Measurements from ENCODE around the gene TLX3. TPM values are rescaled to one million over a fixed set of nuclear protein-coding genes. Genes with fewer than 3 reads are reported as not detected.

Gene TLX3
- total RNA-seq, 1 experiment from 2014 or later = not detected

DNA sequence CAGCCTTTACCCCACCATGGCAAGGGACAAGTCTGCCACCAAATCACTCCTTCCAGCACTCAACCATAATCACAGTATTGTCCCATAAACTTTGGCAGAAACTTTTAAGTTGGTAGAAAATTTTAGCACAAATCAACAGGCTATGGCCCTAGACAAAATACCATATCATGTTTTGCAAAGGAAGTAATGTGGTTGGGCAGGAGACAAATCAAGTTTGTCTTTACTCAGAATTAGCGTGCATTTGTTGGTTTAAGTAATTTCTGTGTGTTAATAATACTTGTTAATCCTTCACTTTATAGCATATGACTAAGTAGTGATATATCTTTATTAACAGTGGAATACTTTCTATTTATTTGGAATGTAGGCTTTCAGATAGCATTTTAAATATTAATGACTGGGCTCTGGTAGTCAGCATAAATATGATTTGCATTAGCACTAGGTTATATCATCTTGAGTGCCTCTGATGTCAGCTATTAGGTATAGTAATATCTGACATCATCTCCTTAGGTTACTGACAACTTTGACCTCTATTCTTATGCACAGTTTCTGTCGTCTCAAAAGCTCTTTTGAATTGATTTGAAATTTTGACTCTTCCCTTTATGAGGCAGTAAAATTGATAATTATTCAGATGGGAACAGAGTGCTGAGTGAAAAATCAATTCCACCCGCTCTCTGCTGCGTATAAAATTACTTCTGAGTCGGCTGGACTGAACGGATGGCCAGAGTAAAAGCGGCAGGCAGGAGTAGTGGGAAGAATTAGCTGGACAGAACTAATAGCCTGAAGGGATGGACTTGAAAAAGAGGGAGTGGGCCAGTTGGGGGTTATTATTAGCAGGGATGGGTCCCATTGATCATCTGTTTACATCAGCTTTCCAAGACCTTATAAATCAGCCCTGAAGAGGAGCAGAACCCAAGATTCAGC, 40.1 kb upstream of the TLX3 start:
- H3K4me3 ChIP-seq (ENCODE audit: low read depth in 2 of 2, low read length in 2 of 2) = no peak overlapping the region
- intact Hi-C loops (cut with micrococcal nuclease; ENCODE audit: unreplicated experiment) = no loop called here
- H3K36me3 ChIP-seq (ENCODE audit: control insufficient read depth, insufficient read depth, low read length) = no peaks in the 10 kb centered on the region
- TF ChIP-seq REST (IDR thresholded peaks at IDR 0.05; ENCODE audit: insufficient read depth in 1 of 2, low read depth in 2 of 2, low read length in 1 of 2) = no peak
- no peak for TF ChIP-seq CTCF (IDR thresholded peaks at IDR 0.05)
- no peak for TF ChIP-seq SIN3A (IDR thresholded peaks at IDR 0.05; ENCODE audit: borderline replicate concordance, insufficient read depth, low read depth, low read length)
- no peaks in the 10 kb centered on the region for H3K4me1 ChIP-seq (ENCODE audit: control insufficient read depth, insufficient read depth, low read length)
- H3K27ac ChIP-seq (ENCODE audit: low read length) = no peak overlapping the region
- DNase-seq (ENCODE audit: low read depth, low spot score) (no peak), ATAC-seq (no peak)
- H3K27me3 ChIP-seq (ENCODE audit: control insufficient read depth, insufficient read depth, low read length) = peaks cover 6% of the 10 kb centered on the region
- BruUV-seq (replicated peaks) = no TSS peak
- CTCF ChIA-PET = no interaction called here
- POLR2A ChIA-PET = no interaction called here
- in situ Hi-C loops (cut with HindIII; ENCODE audit: low pct_unique_long_range_greater_than_20kb, low sequenced_read_pairs) = no loop called here
- H3K9me3 ChIP-seq (ENCODE audit: control insufficient read depth, insufficient read depth, low read depth, low read length) = no peaks in the 10 kb centered on the region

DNA sequence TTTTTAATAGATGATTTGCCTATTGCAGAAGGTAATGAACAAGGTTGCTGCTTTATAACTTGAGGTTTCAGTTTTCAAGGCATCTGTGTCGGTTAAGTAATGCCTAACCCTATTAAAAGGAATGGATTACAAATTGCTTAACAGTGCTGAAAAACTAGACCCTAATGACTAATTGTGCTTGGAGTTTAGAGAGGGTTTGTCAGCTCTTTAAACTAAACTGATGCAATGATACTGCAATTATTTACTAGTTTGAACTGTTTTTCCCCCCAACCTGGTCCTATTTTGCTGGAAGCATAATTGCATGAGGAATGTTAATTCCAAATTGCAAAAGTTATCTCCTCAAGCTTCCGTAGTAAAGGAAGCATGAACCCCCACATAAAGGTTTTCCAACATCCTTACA, 39.3 kb upstream of the TLX3 start:
- DNase-seq (ENCODE audit: low read depth, low spot score) = no peak
- no peaks in the 10 kb centered on the region; the same call in 1 of the 2 replicates for H3K36me3 ChIP-seq (ENCODE audit: control insufficient read depth, insufficient read depth, low read length)
- no peak overlapping the region for H3K27ac ChIP-seq (ENCODE audit: low read length)
- TF ChIP-seq SIN3A (IDR thresholded peaks at IDR 0.05; ENCODE audit: borderline replicate concordance, insufficient read depth, low read depth, low read length) (no peak), TCF7L2 (IDR thresholded peaks at IDR 0.05; ENCODE audit: low read depth, low read length) (no peak), REST (IDR thresholded peaks at IDR 0.05; ENCODE audit: insufficient read depth in 1 of 2, low read depth in 2 of 2, low read length in 1 of 2) (no peak), CTCF (IDR thresholded peaks at IDR 0.05) (no peak), POLR2AphosphoS5 (IDR thresholded peaks at IDR 0.05; ENCODE audit: low read depth, low read length) (no peak)
- no peak for ATAC-seq
- CTCF ChIA-PET = no interaction called here
- no TSS peak for BruUV-seq (replicated peaks)
- POLR2A ChIA-PET = no interaction called here
- no peaks in the 10 kb centered on the region for H3K4me1 ChIP-seq (ENCODE audit: control insufficient read depth, insufficient read depth, low read length)
- H3K27me3 ChIP-seq (ENCODE audit: control insufficient read depth, insufficient read depth, low read length) = peaks cover 3% of the 10 kb centered on the region
- H3K4me3 ChIP-seq (ENCODE audit: low read depth in 2 of 2, low read length in 2 of 2) = no peak overlapping the region
- in situ Hi-C loops (cut with HindIII; ENCODE audit: low pct_unique_long_range_greater_than_20kb, low sequenced_read_pairs) = no loop called here
- H3K9me3 ChIP-seq (ENCODE audit: control insufficient read depth, insufficient read depth, low read depth, low read length) = no peaks in the 10 kb centered on the region
- intact Hi-C loops (cut with micrococcal nuclease; ENCODE audit: unreplicated experiment) = no loop called here
